ENCODE measurements around the gene CYP3A4.
"Not testable (repeated sequence)": the region's sequence is repeated elsewhere in the genome, so short reads cannot be mapped to it uniquely, and the experiment has no call there.

The CYP3A4 gene

DNA sequence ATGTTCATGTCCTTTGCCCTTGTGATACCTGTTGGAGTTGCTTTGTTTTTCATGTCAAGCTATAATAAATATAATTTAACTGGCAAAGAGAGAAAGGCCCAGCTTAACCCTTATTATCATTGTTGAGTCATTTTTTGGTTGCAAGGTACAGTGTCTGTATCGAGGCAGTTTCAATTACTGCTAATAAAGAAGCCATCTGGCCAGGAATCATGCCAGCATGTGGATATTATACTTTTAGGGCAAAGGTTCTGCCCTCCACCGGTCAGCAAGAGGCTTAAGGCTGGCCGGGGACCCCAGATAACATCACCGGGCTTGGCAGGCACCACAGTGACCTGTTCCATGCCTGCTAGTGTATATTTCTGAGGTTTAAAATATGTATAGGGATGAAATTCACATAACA lies 9.0 kb upstream of the CYP3A4 start:
- no peak for DNase-seq

DNA sequence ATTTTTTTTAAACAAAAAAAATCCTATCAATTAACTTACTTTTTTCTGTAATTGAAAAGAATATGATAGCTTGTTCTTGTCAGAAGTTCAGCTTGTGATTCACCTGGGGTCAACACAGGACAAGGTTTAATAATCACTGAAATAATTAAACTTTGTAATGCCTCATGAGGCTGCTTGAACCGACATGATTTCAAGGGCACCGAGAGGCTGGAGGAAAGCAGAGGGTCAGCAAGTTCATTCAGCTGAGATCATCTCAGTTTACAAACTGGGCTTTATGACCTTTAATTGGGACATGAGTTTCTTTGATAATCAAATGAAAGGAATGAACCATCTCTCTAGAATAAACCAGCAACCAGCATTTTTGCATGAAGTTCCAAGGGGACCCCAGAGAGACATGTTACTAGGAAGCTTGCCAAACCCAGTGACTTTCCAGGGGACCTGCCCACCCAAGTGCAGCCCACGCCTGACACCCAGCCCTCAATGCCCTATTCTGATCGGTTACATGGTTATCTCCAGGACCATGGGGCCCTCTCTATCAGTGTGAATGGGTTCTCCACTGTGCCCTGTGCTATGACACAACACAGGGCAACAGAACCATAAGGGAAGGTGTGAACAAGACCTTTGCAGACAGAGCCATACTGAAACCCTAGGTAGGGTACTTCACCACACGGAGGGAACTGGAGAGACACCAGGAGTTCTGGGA lies 7.8 kb upstream of the CYP3A4 start:
- DNase-seq, result no peak

DNA sequence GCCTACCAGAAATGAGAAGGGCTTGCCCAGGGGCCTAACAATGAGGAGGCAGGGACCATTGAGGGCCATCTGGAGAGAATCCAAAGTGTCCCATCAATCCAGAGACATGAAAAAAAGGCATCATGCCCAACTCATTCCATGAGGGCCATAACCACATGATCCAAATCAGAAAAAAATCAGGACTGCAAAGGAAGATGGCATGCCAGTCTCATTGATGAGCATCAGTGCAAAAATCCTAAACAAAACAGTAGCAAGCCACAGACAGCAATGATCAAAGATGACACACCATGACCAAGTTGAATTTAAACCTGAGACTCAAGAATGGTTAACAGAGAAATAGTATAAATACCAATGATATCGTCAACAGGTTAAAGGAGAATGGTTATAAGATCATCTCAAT lies 7.0 kb upstream of the CYP3A4 start:
- DNase-seq, result no peak

DNA sequence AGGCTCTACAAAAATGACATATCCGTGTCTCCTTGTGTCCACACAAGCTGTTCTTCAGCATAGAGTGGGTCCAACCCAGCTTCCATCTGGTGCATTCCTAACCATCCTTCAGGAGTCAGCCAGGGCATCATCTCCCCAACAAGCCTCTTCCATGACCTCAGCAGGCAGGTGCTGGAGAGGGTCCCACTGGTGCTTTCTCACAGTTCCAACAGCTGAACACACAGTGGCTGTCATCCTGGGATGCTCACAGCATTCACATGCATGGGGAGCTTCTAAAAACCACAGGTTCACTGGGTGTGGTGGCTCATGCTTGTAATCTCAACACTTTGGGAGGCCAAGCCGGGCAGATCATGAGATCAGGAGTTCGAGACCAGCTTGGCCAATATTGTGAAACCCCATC lies 6.4 kb upstream of the CYP3A4 start:
- DNase-seq, result no peak

DNA sequence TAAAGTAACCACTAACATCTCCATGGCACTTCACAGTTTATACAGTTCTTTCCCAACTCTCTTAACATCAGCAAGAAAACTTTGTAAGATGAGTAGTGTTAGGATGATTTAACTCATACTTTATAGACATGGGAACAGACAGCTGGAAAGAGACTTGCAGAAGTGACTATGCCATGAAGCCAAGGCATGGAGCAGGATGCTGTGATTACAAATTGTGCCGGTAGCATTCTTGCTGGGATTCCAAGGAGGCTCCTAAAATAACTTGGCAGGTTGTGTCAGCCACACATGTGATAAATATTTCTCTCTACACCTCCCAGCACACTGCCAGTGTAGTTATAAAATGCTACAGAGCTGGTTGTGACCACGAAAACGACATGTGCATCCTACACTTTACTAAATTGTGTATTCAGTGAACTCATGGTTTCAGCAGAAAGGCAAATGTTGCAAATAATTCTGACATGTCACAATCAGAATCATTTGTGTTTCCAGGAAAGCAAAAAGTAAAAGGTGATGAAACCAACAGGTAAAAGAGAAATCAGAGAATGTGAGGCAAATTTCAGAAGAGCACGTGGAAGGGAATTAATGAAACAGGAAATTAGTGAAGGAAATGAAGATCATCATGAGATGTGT lies 5.6 kb upstream of the CYP3A4 start:
- no peak for DNase-seq

DNA sequence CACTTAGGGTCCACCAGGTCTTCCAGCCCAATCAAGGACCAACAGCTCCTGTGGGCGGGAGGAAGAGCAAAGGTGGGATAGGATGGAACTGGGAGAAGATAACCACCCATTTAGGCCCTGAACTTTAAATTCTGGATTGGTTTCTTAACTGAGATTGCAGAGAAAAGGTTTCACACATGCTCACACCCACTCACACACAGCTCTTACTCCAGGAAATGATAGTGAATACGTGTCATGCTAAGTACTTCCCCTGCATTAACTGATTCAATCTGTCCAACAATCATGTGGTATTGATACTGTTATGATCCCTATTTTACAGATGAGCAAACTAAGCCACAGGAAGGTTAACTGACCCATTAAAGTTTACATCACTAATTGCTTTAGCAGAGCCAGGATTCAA lies 4.6 kb upstream of the CYP3A4 start:
- no peak for DNase-seq

DNA sequence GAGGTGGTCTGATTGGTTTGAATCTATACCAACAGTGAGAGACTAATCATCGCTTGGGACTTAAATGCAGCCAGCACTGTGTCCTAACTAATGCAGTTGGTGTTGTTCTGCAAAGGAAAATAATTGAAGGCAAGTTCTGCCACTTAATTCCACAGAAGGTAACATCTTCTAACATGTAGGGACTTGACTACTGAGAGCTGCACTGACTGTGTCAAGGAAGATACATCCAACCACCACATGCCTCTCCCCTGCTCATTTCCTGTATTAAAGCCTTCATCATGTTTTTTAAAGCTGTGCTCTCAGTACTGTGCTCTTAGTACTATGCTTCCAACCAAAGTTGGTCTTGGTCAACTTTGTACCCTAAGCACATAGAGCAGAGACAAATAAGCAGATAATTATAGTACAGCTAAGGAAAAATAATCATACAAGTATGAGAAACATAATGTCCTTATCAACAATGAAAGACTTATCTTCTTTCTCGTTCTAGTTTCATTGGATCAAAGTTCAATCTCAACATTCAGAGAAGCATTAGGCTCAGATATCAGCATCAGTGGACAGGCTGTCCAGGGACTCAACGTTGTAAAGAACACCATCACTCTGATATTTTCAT lies 2.8 kb upstream of the CYP3A4 start:
- DNase-seq, result no peak

DNA sequence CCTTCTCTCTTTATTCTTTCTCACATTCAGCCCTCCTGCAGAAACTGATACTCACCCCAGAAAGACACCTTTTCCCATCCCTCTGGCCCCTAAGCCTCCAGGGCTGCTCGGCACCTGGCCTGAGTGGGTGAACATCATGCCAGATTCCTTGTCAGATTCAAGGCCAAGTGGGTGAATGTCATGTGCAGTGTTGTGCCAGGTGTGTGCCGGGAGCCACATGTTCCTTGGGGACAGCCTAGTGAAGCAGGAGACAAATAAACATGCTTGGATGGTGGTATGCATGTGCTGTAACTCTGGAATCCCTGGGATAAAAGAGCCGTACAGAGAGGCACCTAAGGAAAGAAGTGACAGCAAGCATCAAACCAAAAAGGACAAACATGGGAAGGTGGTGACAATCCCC lies 1.7 kb upstream of the CYP3A4 start:
- not testable (repeated sequence) for DNase-seq

DNA sequence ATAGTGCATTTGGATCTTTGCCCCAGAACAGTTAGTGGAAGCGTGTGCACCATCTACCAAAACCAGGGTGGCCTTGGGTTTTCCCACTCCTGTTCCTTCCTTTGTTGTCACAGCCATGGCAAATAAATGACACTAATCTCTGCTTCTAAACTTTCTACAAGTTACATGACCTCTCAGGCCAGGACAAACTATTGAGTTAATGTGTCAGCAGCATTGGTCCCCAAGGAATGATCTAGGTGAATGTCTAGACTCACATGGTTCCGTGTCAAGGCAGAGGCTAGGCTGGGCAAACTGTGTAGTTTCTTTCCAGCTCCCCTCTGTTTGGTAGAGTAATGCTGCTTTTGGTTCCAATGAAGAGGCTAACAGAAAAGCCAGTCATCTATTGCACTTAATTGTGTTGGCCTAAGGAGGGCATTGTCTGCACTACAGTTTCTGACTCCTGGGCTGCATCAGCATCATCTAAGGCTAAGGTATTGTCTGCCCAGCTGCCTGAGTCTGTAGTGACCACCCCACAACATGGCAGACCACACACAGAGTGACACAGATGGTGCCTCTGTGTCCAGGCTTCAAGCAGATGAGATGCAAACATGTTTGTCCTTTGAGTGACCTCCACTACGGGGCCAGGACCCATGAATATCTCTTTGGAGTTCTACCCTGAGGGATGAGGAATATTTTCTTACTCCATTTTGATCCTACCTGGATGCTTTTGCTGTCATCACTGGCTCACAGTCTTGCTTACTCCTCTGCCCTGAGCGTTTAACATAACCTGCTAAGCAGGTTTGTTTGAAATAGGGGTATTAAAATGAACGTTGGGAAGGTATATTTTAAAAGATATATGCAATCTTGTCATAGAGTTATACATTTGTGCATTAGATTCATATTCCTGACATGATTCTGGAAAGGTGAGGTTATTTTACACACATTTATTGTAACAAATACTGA lies 1.7 kb downstream of the CYP3A4 start:
- no peak for DNase-seq

DNA sequence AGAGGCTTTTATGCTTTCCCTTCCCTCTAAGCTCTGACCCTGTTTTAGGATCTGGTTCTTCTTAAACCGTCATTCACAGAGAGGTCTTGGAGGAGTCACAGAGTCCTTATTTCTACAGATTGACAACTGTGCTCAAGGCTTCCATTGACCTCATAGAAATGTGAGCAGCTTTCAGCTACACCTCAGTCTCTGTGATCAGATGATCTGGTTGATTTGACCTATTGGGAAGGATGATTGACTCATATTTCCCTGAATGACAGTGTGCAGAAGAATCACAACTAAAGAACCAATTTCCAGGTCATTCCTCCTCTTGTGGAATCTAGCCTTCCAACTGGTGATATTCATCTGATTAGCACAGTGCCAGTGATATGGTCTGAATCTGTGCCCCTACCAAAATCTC lies 3.4 kb downstream of the CYP3A4 start:
- no peak for DNase-seq

DNA sequence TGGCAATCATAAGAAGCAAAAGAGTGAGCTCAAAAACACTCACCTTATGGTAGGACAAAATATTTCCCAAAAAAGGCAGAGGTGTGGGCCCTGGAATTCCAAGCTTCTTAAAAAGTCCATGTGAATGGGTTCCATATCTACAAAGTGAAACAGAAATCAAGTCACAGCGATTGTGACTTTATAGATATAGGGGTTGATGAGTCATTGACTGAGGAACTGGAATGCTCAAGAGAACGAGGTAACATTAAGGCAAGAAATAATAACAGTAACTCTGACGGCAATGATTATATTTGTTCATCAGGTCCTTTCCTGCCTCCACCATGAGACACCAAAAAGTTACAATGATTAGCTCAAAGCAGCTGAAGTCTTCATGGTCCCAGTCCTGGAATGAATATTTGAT lies 4.0 kb downstream of the CYP3A4 start:
- no peak for DNase-seq

DNA sequence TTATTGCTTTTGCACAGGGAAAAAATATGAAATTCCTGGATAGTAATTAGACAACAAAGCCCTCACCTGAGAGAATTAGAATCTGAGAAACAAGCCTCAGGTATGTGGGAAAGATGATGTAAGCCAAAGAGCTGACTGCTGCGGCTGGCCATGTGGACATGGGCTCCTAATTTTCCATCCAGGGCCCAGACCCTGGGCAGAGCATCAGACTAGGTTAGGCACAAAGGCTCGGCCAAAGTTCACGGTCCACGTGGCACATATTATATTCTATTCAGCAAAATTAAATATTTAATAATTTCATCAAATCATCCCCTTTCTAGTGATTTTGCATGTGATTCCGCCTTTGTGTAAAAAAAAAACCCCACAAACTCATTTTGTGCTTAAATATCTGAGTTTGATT lies 5.1 kb downstream of the CYP3A4 start:
- DNase-seq, result no peak

DNA sequence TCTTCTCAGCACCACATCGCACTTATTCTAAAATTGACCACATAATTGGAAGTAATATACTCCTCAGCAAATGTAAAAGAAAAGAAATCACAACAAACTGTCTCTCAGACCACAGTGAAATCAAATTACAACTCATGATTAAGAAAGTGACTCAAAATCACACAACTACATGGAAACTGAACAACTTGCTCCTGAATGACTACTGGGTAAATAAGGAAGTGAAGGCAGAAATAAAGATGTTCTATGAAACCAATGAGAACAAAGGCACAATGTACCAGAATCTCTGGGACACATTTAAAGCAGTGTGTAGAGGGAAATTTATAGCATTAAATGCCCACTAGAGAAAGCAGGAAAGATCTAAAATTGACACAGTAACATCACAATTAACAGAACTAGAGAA lies 10.6 kb downstream of the CYP3A4 start:
- DNase-seq, result not testable (repeated sequence)

DNA sequence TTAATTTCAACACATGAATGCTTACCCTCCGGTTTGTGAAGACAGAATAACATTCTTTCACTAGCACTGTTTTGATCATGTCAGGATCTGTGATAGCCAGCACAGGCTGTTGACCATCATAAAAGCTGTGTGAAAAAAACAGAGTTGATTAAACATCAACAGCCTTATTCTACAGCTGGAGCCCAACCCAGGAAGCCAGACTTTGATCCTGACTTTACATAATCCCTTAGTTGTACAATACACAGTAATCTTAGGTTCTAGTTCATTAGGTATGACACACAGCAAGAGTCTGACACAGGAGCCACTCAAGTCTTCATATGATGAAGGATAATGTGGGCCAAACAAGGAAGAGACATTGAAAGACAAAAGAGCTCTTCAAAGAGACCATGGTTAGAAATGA lies 11.4 kb downstream of the CYP3A4 start:
- DNase-seq, result no peak

DNA sequence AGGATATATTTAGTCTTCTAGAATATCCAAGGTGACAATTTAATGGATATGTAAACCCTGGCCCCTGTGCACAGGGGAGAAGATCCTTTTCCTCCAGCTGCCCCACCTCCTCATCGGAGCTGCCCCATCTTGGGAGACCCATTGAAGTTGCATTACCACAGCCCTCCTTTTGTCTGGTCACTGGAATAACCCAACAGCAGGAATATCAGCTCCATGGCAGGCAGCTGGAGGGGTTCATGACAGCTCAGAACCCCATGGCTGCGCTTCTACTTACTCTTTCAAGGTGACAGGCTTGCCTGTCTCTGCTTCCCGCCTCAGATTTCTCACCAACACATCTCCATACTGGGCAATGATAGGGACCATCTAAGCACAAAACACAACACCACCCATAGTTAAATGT lies 14.5 kb downstream of the CYP3A4 start:
- not testable (repeated sequence) for DNase-seq

DNA sequence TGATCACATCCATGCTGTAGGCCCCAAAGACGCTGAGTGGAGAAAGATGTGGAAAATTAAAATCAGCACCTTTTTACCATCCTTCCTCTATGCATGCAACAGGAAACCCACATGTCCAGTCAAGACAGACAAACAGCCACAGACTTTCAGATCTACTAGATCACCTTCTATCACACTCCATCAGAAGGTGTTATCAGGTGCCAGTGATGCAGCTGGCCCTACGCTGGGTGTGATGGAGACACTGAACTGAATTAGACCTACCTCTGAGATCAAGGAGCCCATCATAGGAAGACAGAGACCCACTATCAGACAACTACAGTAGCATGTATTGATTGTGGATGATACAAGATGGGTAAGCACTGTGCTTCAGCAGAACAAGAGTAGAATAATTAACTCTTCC lies 15.5 kb downstream of the CYP3A4 start:
- DNase-seq, result no peak

DNA sequence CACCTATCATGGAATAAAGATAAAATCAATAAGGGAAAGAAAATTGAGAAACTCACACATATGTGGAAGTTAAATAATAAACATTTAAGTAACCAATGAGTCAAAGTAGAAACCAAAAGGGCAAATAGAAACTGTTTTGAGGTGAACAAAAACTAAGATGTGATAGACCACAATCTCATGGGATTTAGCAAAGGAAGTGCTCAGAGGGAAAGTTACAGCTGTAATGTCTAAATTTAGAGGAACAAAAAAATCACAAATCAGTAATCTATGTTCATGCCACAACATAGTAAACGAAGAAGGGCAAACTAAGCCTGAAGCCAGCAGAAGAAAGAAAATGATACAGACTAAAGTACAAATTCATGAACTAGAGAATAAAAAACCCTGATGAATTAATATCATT lies 16.3 kb downstream of the CYP3A4 start:
- DNase-seq, result no peak

DNA sequence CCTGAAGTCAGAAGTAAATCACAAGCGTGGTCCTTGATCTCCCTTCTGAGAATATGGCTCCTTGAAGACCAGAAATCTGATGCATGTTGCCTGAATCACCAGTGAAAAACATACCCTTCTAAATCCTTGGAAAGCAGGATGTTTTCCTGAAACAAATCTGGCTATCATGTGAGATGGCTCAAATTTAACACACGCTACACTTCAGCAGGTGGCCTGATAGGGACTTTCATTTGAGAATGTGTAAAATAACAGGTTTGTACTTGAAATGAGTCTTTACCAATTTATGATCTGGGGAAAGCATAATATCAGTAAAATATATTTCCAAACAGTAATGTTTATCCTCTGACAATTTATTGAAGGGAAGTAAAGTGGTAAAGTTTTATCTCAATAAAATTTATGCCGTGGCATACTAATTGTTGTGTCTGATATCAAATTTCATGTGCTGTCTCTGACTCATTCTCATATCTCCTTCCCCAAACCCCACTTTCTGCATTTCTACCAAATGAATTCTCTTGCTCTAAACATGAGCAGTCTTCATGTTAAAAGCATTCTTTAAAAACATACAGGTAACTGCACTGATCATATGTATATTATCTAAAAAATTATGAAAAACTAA lies 17.4 kb downstream of the CYP3A4 start:
- DNase-seq, result no peak

DNA sequence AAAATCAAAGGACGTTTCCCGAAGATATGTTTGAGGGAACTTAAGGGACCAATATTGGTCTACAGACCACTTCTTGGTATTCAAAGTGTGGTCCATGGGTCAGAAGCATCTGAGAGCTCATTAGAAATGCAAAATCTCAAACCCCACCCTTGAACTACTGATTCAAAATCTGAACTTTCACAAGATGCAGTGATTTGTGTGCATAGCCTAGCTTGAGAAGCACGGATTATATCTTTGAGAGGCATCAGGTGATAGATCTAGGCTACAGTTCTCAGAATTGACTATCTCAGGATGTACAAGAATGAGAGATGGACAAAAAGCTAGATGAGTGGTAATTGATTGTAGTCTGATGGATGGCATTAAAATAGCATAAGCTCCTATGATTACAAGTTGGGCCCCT lies 19.5 kb downstream of the CYP3A4 start:
- no peak for DNase-seq

DNA sequence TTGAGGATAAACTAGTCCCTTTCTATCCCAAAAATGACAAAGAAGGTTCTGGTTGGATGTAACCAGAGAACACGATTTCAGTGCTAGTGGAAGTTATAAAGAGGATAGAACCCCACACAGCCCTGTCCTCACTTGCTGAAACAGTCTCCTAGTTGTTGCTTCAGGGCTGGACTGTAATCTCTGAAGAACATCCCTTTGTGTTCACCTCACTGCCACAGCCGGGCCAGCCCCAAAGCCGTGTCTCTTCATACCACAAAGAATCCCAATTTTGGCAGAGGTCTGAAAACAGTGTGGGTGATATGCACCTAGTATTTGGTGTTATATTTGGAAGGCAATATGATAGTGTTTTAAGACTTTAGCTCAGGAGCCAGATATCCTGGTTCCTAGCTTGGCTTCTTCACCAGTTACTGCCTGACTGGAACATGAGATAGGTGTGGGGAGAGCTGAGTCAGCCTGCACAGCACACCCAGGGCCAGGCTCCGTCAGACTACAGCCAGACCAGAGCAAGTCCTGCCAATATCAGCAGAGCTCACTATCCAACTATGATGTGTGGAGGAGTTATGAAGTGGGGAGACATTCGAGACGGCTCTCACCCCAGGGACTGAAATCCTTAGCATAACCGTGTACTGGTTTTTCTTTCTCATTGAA lies 21.2 kb downstream of the CYP3A4 start:
- no peak for DNase-seq

DNA sequence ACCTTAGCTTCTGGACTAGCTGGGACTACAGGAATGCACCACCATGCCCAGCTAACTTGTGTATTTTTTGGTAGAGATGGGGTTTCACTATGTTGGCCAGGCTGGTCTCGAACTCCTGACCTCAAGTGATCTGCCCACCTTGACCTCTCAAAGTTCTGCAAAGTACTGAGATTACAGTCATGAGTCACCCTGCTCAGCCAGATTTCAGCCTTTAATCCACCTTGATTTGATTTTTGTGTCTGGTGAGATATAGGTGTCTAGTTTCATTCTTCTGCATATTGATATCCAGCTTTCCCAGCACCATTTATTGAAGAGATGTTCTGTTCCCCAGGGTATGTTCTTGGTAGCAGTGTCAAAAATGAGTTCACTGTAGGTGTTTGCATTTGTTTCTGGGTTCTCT lies 28.9 kb downstream of the CYP3A4 start:
- DNase-seq, result no peak

DNA sequence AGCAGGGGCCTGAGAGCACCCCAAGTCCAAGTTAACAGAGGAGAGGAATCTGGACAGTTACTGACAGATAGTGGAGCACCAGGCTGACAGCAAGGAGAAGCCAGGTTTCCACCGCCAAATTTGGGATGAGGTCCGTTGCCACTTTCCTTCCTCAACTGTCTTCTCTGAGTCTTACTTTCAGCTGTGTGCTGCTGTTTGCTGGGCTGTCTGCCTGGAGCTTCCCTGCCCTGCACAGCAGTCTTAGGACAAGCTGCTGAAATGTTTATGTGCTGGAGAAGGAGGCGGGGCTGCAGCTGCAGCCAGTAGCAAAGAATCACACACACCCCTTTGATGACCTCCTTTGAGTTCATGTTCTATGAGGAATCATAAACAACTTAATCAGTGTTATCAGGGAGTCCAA lies 31.6 kb downstream of the CYP3A4 start:
- DNase-seq, result no peak

Data from C1 segment of cervical spinal cord (tissue), 14 donors.